HCT116 (cell line): Measurements from ENCODE around the gene PDE9A. TPM values are rescaled to one million over a fixed set of nuclear protein-coding genes. Genes with fewer than 3 reads are reported as not detected.

ENCODE experiments used
- ATAC-seq: fragments of 200-7000 bp; cut with Tn5 transposase; 2 replicates; pipeline ENCODE4 v1.9.1; 2020; ENCODE audit warnings: mild to moderate bottlenecking, moderate library complexity
- BruUV-seq: library from RNA; stranded (reverse); fragments of 400-500 nt; replicated peaks from 2 replicates; lab custom pipeline; 2021; lab: Mats Ljungman, UMichigan
- CTCF ChIA-PET: fragments of 300-600 bp; sonication (Branson Sonifier 250); formaldehyde crosslinking; loops from one replicate; lab custom pipeline; 2021; ENCODE audit warnings: antibody characterized with exemption; lab: Charles Lee
- POLR2A ChIA-PET: fragments of 300-600, 350-600 bp; sonication (Branson Sonifier 250); formaldehyde crosslinking; loops from one replicate; lab custom pipeline; 2021; ENCODE audit warnings: antibody characterized with exemption; lab: Charles Lee
- RAD21 ChIA-PET, 2 experiments: fragments of 300-600 bp; sonication (Branson Sonifier 250); formaldehyde crosslinking; loops; one replicate each; lab custom pipeline; 2023; ENCODE audit warnings: low total read pairs in 2 of 2; ENCODE audit not compliant: uncharacterized antibody in 2 of 2, unreplicated experiment in 2 of 2, low non-redundant PET in 1 of 2; lab: Charles Lee
- DNase-seq: peaks from one replicate; pipeline ENCODE4 v3.0.0-alpha.2; 2010; ENCODE audit warnings: low read depth, low spot score
- H2AFZ ChIP-seq: fragments of 200-600 bp; shearing (Covaris generic), sonication (generic); 2 replicates; pipeline ENCODE4 v1.6.1; 2017; ENCODE audit warnings: low read depth, mixed run types, mixed read lengths, antibody characterized with exemption, low read length; ENCODE audit not compliant: poor library complexity, severe bottlenecking
- H3K27ac ChIP-seq: 2 replicates; pipeline ENCODE4 v1.5.1; 2012; ENCODE audit warnings: low read depth, low read length
- H3K27me3 ChIP-seq: fragments of 200-600 bp; sonication (generic); 2 replicates; pipeline ENCODE4 v1.6.1; 2016; ENCODE audit warnings: mixed run types, low read length, mixed read lengths; ENCODE audit not compliant: insufficient read depth
- H3K36me3 ChIP-seq, 2 experiments: fragments of 200-500 bp in 1 of 2; fragments of 200-600 bp in 1 of 2; sonication (Bioruptor generic) in 1 of 2; sonication (generic) in 1 of 2; 2 replicates each; pipeline versions ENCODE4 v1.5.1 to v1.6.1; 2014 to 2016; ENCODE audit warnings: low read length in 2 of 2, inconsistent platforms in 1 of 2, mixed read lengths in 1 of 2, mixed run types in 1 of 2; ENCODE audit not compliant: insufficient read depth in 2 of 2, control insufficient read depth in 1 of 2
- H3K4me1 ChIP-seq, 2 experiments: fragments of 200-600 bp in 1 of 2; sonication (generic) in 1 of 2; 2 replicates each; pipeline versions ENCODE4 v1.5.1 to v1.6.1; 2012 to 2017; ENCODE audit warnings: low read length in 2 of 2, inconsistent platforms in 1 of 2, mild to moderate bottlenecking in 1 of 2, mixed read lengths in 1 of 2, mixed run types in 1 of 2, moderate library complexity in 1 of 2; ENCODE audit not compliant: insufficient read depth in 2 of 2, control insufficient read depth in 1 of 2
- H3K4me2 ChIP-seq: fragments of 200-600 bp; sonication (generic); 2 replicates; pipeline ENCODE4 v1.6.1; 2017; ENCODE audit warnings: mixed run types, low read length, mixed read lengths
- H3K4me3 ChIP-seq, 2 experiments: fragments of 200-600 bp in 1 of 2; sonication (generic) in 1 of 2; replicated peaks in 1 of 2; 2 replicates each; pipeline ENCODE4 v1.5.1; 2011 to 2016; ENCODE audit warnings: low read length in 2 of 2, control low read depth in 1 of 2, low read depth in 1 of 2, mild to moderate bottlenecking in 1 of 2, mixed read lengths in 1 of 2, mixed run types in 1 of 2
- H3K79me2 ChIP-seq: fragments of 200-600 bp; sonication (generic); 2 replicates; pipeline ENCODE4 v1.6.1; 2017; ENCODE audit warnings: mild to moderate bottlenecking, mixed run types, low read length, moderate library complexity, mixed read lengths; ENCODE audit not compliant: insufficient read depth
- H3K9ac ChIP-seq: fragments of 200-600 bp; sonication (generic); 2 replicates; pipeline ENCODE4 v1.6.1; 2016; ENCODE audit warnings: low read length, mixed read lengths
- H3K9me2 ChIP-seq: fragments of 200-600 bp; sonication (generic), shearing (Covaris generic); 2 replicates; pipeline ENCODE4 v1.6.1; 2017; ENCODE audit warnings: mixed run types, mild to moderate bottlenecking, moderate library complexity; ENCODE audit not compliant: insufficient read depth
- H3K9me3 ChIP-seq, 2 experiments: fragments of 200-500 bp in 1 of 2; fragments of 200-600 bp in 1 of 2; sonication (Bioruptor generic) in 1 of 2; sonication (generic) in 1 of 2; 2 replicates each; pipeline ENCODE4 v1.6.1; 2014 to 2017; ENCODE audit warnings: low read length in 2 of 2, mixed read lengths in 2 of 2, inconsistent platforms in 1 of 2, low read depth in 1 of 2, mild to moderate bottlenecking in 1 of 2, mixed run types in 1 of 2, moderate library complexity in 1 of 2; ENCODE audit not compliant: control insufficient read depth in 1 of 2, insufficient read depth in 1 of 2
- H4K20me1 ChIP-seq: fragments of 200-600 bp; sonication (generic), shearing (Covaris generic); 2 replicates; pipeline ENCODE4 v1.6.1; 2017; ENCODE audit warnings: mixed run types, mild to moderate bottlenecking, moderate library complexity; ENCODE audit not compliant: insufficient read depth
- CEBPB ChIP-seq: IDR thresholded peaks from 2 replicates; pipeline ENCODE4 v1.6.1; 2012; ENCODE audit warnings: low read depth
- ELF1 ChIP-seq: IDR thresholded peaks from 2 replicates; pipeline ENCODE4 v1.6.1; 2012; ENCODE audit warnings: low read depth, borderline replicate concordance
- EZH2phosphoT487 ChIP-seq: fragments of 200-600 bp; IDR thresholded peaks from 2 replicates; pipeline ENCODE4 v1.6.1; 2018; ENCODE audit warnings: antibody characterized with exemption, borderline replicate concordance
- JUND ChIP-seq: IDR thresholded peaks from 2 replicates; pipeline ENCODE4 v1.6.1; 2012
- MAX ChIP-seq: IDR thresholded peaks from 2 replicates; pipeline ENCODE4 v1.6.1; 2012
- POLR2A ChIP-seq: IDR thresholded peaks from 2 replicates; pipeline ENCODE4 v1.7.0; 2011; ENCODE audit warnings: borderline replicate concordance; ENCODE audit not compliant: insufficient read depth, insufficient read length; ENCODE audit errors: extremely low read depth
- SRF ChIP-seq: IDR thresholded peaks from 2 replicates; pipeline ENCODE4 v1.6.1; 2012; ENCODE audit warnings: low read depth
- YY1 ChIP-seq: IDR thresholded peaks from 2 replicates; pipeline ENCODE4 v1.6.1; 2011; ENCODE audit warnings: low read length, low read depth, moderate library complexity, mild to moderate bottlenecking; ENCODE audit not compliant: insufficient replicate concordance; ENCODE audit errors: extremely low read depth
- ZBTB33 ChIP-seq: IDR thresholded peaks from 2 replicates; pipeline ENCODE4 v1.6.1; 2011; ENCODE audit warnings: mild to moderate bottlenecking, low read length, moderate library complexity; ENCODE audit not compliant: insufficient replicate concordance; ENCODE audit errors: extremely low read depth
- ZNF274 ChIP-seq: fragments of 200-500 bp; sonication (Bioruptor generic); IDR thresholded peaks from 2 replicates; pipeline ENCODE4 v1.6.1; 2014; ENCODE audit warnings: mild to moderate bottlenecking, low read depth, low read length, inconsistent platforms
- intact Hi-C: fragments of 100-400 bp; cut with micrococcal nuclease; formaldehyde crosslinking; loops from 2 replicates; pipeline ENCODE4 v1.10.0; 2022
- total RNA-seq: library from RNA; stranded (reverse); gene quantifications from one replicate; pipeline ENCODE4 v1.2.1, GENCODE V29; 2021; ENCODE audit not compliant: unreplicated experiment
- TF ChIP-seq, protein P1 (sequence below): IDR thresholded peaks from 2 replicates; pipeline ENCODE4 v1.6.1; 2012; ENCODE audit warnings: low read depth
- TF ChIP-seq, protein P2 (sequence below), 3 experiments: fragments of 200-600 bp in 1 of 3; sonication (generic) in 1 of 3; IDR thresholded peaks in 2 of 3; conservative IDR thresholded peaks in 1 of 3; 2 replicates each; pipeline ENCODE4 v1.5.1; 2012 to 2017; ENCODE audit warnings: low read depth in 2 of 3, low read length in 2 of 3, antibody characterized with exemption in 1 of 3, borderline replicate concordance in 1 of 3, control low read depth in 1 of 3, mild to moderate bottlenecking in 1 of 3, mixed read lengths in 1 of 3, mixed run types in 1 of 3, moderate library complexity in 1 of 3; ENCODE audit not compliant: insufficient read depth in 1 of 3

PDE9A gene
- total RNA-seq, 1 experiment from 2014 or later = 31.4 TPM

DNA sequence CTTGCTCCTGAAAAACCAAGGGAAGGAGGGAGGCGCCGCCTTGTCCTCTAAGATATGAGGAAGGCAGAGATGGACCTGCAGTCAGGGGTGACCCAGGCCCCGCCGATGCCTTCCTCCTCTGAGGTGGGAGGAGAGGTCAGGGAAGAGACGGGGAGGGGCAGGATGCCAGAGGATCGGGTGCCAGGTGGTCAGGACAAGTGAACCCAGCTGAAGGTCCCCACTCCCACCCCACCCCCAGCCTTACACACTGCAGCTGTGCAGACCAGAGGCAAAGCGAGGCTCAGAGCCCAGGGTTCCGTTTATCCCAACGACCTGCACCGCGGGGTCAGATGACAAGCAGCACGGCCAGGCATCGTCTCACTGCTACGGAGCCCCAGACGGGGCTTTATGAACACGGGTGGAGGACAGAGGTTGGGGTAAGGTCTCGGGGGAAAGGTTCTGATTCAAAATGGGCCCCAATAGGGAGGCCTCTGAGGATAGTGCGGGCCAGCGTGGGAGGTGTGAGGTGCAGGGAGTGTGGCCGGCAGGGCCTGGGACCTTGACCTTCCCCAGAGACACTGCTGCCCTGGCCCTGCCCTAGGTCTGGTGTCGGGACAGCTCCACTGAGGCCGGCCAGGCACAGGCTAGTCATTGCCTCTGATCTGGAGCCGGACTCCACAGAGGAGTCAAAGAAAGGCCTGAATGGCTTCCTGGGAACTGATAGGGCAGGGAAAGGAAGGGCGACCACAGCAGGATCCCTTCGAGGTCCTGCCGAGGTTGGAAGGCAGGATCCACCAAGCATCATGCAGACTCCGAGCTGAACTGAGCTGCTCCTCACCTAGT is 113.5 kb downstream of the PDE9A start:
- H3K9me3 ChIP-seq = no peaks in the 10 kb centered on the region
- H3K27me3 ChIP-seq = no peaks in the 10 kb centered on the region
- peaks cover 9 to 12% of the 10 kb centered on the region in 2 experiments for H3K36me3 ChIP-seq
- RAD21 ChIA-PET = no interaction called here
- no peaks in the 10 kb centered on the region for H4K20me1 ChIP-seq
- H3K4me2 ChIP-seq = no peak overlapping the region
- intact Hi-C loops = no loop called here
- POLR2A ChIA-PET = no interaction called here
- H3K9ac ChIP-seq = no peak overlapping the region
- DNase-seq = no peak
- no peaks in the 10 kb centered on the region for H3K9me2 ChIP-seq
- TF ChIP-seq, protein P1, sequence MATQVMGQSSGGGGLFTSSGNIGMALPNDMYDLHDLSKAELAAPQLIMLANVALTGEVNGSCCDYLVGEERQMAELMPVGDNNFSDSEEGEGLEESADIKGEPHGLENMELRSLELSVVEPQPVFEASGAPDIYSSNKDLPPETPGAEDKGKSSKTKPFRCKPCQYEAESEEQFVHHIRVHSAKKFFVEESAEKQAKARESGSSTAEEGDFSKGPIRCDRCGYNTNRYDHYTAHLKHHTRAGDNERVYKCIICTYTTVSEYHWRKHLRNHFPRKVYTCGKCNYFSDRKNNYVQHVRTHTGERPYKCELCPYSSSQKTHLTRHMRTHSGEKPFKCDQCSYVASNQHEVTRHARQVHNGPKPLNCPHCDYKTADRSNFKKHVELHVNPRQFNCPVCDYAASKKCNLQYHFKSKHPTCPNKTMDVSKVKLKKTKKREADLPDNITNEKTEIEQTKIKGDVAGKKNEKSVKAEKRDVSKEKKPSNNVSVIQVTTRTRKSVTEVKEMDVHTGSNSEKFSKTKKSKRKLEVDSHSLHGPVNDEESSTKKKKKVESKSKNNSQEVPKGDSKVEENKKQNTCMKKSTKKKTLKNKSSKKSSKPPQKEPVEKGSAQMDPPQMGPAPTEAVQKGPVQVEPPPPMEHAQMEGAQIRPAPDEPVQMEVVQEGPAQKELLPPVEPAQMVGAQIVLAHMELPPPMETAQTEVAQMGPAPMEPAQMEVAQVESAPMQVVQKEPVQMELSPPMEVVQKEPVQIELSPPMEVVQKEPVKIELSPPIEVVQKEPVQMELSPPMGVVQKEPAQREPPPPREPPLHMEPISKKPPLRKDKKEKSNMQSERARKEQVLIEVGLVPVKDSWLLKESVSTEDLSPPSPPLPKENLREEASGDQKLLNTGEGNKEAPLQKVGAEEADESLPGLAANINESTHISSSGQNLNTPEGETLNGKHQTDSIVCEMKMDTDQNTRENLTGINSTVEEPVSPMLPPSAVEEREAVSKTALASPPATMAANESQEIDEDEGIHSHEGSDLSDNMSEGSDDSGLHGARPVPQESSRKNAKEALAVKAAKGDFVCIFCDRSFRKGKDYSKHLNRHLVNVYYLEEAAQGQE = no peak
- TF ChIP-seq YY1 = no peak
- no peak for TF ChIP-seq SRF
- no peak for TF ChIP-seq JUND
- TF ChIP-seq ZNF274 = no peak
- TF ChIP-seq POLR2A = no peak
- TF ChIP-seq EZH2phosphoT487 = no peak
- TF ChIP-seq, protein P2, sequence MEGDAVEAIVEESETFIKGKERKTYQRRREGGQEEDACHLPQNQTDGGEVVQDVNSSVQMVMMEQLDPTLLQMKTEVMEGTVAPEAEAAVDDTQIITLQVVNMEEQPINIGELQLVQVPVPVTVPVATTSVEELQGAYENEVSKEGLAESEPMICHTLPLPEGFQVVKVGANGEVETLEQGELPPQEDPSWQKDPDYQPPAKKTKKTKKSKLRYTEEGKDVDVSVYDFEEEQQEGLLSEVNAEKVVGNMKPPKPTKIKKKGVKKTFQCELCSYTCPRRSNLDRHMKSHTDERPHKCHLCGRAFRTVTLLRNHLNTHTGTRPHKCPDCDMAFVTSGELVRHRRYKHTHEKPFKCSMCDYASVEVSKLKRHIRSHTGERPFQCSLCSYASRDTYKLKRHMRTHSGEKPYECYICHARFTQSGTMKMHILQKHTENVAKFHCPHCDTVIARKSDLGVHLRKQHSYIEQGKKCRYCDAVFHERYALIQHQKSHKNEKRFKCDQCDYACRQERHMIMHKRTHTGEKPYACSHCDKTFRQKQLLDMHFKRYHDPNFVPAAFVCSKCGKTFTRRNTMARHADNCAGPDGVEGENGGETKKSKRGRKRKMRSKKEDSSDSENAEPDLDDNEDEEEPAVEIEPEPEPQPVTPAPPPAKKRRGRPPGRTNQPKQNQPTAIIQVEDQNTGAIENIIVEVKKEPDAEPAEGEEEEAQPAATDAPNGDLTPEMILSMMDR (IDR thresholded peaks at IDR 0.05 in 2 of 3, conservative IDR thresholded peaks at IDR 0.05 in 1 of 3; ENCODE audit: borderline replicate concordance in 1 of 3, insufficient read depth in 1 of 3, low read depth in 2 of 3, low read length in 2 of 3) = no peak
- no peak for TF ChIP-seq ELF1
- no peak for TF ChIP-seq CEBPB
- TF ChIP-seq MAX = no peak
- TF ChIP-seq ZBTB33 = no peak
- TF ChIP-seq, all 23 proteins: peak for 0
- no peak overlapping the region for H3K4me3 ChIP-seq
- CTCF ChIA-PET = no interaction called here
- ATAC-seq = no peak
- H2AFZ ChIP-seq = no peak overlapping the region
- H3K79me2 ChIP-seq = no peaks in the 10 kb centered on the region
- no peaks in the 10 kb centered on the region for H3K4me1 ChIP-seq
- no peak overlapping the region for H3K27ac ChIP-seq
- no TSS peak for BruUV-seq
